NCI-H1105 (cell line): ENCODE results near the gene MSMP.

Experiments
- DNase-seq: peaks from one replicate; lab custom pipeline; 2025; lab: John Stamatoyannopoulos, UW

The MSMP gene

DNA sequence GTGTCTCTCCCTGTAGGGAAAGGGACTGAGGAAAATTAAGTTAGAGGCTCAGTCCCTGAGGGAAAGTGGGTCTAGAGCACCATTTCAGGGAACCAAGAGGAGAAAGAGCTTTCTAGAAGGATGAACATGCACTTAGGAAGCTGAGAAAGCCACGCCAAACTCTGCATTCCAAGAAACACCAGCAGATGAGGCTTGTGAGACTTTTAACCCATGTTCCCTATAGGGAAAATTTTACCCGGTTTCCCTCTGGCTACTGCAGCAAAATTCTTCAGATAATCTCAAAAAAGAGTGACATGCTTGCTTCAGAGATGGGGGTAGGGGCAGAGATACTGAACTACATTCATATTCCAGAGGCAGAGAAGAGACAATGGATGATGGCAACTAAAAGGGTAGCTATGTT is 30.6 kb downstream of the MSMP start:
- no peak for DNase-seq

GRCh38 chr9:35719546-35719945 is 34.5 kb downstream of the MSMP start:
- DNase-seq, result no peak

DNA sequence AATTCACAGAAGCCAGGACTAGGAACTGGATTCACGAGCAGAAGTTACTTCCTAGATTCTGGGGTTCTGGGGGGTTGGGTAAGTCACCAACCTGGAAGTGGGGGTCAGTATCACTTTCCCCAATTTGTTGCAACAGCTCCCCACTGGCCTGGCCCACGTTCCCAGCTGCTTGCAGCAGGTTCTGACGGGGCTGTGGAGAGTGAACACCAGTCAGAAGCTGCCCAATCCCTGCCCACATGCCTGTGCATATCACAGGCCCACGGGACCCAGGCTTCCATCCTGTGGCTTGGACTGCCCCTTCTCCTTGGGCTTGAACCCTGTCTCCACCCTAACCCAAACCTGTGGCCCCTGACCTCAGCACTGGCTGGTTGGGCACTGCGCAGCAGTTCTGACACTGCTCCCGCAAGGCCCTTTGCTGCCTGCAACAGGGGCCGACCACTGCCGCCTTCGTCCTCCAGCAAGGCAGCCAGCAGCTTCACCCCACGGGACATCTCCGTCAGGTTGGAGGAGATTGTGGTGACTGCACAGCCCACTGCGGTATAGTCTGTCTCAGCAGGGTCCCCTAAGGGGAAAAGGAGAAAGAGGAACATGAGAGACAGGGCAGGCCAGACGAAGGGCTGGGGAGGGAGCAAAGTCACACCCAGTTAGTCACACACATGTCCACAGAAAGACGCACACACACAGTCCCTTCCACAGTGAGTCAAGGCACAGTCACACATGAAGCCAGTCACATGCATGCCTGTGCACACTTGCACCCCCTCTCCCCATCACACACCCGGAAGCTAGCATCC is 35.2 kb downstream of the MSMP start:
- DNase-seq, result no peak

GRCh38 chr9:35717132-35717870 is 36.8 kb downstream of the MSMP start:
- no peak for DNase-seq

DNA sequence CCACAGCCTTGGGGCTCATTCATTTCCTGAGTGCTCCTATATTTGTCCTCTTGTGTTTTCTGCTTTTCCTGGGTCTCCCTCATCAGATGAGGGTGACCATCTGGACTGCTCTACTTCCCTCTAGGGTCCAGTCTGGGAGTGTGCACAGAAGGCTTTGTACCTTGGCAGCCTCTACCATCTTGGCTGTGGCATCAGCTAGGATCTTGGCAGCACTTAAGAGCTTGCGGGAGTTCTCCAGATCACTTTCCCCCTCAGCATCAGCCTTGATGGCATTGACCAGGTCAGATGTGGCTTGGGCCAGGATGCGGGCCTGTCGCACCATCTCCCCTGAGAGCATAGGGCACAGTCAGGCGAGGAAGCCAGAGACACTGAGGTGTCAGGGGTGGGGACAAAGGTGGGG is 37.8 kb downstream of the MSMP start:
- no peak for DNase-seq

DNA sequence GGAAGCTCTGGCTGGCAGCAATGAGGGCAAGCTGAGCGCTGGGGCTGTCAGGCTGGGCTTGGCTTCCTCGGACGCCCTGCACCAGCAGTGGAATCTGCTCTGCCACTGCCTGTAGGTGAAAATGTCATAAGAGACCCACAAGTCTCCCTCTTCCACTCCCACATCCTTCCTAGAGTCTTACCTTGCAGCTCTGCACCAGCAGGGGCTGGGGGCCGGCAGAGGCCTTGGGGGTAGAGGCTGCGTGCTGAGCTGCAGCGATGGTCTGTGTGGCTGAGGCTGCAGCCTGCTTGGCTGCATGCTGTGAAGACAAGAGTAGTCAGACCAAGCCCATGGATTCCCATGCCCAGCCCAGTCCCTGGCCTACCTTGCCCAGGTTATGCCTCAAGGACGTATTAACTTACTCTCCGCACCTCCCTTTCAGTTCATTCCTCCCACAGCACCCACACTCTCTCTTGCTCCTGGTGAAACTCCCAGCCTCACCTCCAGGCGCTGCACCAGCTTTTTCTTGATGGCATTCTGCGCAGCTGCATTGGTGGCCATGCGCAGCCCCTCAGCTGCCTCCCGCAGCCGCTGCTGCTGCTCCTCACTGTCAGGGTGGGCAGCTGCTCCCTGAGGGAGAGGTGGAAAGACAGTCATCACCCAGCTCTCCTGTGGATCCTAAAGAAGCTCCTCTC is 39.4 kb downstream of the MSMP start:
- no peak for DNase-seq

- DNase-seq, result no peak
Observed at GRCh38 chr9:35714123-35714522, 40.0 kb downstream of the MSMP start.

DNA sequence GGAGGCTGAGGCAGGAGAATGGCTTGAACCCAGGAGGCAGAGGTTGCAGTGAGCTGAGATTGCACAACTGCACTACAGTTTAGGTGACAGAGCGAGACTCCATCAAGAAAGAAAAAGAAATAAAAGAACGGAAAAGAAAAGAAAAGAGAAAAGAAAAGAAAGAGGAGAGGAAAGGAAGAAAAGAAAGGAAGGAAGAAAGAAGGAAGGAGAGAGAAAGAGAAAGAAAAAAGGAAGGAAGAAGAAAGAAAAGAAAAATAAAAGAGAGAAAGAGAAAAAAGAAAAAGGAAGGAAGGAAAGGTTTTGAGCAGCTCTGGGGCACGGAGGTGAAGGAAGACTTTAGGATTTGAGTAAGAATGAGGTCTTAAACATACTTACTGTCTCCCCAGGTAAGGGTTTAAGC is 40.5 kb downstream of the MSMP start:
- no peak for DNase-seq

- DNase-seq, result no peak
Observed at GRCh38 chr9:35712762-35713400, 41.2 kb downstream of the MSMP start.

- no peak for DNase-seq
Observed at GRCh38 chr9:35711501-35712428, 42.3 kb downstream of the MSMP start.

DNA sequence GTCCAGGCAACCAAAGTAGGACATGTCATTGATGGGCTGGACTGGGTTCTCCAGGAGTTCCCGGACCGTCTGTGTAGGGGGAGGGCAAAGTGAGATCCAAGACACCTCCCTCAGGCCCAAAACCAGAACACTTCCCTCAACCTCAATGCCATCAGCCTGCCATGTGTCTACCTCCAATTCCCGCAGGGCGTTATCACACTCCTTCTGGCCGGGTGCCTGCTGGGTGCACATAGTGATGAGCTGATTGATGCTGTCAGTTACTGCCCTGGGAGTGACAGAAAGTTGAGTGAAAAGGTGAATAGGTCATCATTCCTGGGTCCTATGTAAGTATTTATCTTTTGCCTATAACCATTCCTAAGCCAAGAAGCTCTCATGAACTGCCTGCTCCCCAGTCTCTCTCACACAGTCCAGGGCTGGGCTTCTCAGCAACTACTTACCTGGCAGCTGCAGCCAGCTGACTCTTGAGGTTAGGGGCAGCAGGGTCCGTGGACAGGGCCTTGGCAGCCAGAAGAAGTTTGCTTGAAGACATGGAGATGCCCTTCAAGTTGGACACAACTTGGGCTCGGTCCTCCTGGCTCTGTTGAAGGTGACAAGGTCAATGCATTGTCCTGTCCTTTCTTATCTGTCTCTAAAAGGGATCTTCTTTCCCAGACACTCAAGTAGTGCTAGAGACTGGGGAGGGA is 43.1 kb downstream of the MSMP start:
- DNase-seq, result no peak

GRCh38 chr9:35708146-35708545 is 45.9 kb downstream of the MSMP start:
- no peak for DNase-seq

- no peak for DNase-seq
Observed at GRCh38 chr9:35706951-35707350, 47.1 kb downstream of the MSMP start.

DNA sequence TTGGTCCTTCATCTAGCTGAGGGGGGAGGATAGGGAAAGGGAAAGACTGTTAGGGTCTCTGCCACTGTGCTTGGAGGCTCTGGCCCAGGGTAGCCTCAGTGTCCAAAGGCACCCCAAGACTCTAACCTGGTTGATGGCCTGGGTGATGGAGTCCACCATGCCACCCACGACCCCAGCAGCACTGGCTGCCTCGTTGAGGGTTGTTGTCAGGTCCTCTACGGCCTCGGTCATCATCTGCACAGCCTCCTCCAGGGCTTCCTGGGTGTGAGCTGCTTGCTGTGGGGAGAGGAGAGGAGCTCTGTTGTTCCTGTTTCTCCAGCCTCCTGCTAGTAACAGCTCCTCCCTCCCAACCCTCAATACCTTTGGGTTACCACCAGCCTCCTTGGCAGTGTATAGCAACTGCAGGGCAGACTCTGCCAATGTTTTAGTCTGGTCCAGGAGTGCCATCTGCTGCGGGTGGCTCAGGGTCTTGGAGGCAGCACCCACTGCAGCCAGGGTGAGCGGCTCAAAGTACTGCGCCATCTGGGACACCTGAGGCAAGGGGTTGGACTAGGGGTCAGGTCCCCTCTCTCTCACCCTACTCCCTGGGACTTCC is 48.1 kb downstream of the MSMP start:
- no peak for DNase-seq

- no peak for DNase-seq
Observed at GRCh38 chr9:35705372-35705771, 48.7 kb downstream of the MSMP start.

- DNase-seq, result no peak
Observed at GRCh38 chr9:35703906-35704672, 50.0 kb downstream of the MSMP start.
